ENCODE data around the gene FSTL4.

The FSTL4 gene

DNA sequence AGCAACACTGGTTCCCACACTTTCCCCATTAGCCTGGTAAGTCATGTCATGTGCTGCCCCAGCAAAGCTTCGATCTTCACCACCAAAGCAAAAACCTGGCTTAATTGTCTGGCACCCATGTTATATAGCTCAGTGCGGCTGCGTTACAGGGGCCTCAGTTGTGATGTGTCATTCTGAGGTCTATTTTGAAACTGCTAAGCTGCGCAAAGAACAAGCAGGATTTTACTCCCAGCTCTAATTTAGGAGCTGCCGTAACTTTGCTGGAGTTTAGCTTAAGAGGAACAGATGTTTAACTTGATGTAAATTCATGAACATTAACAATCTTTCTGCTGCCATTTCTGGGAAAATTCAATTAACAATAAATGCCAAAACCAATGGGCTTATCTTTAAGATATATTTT, 286.5 kb downstream of the FSTL4 start:
- ATAC-seq = no peak
- no peak for TF ChIP-seq ZC3H10 (CRISPR knock-in tag; IDR thresholded peaks at IDR 0.05)
- no peak for TF ChIP-seq GLIS3 (CRISPR knock-in tag; IDR thresholded peaks at IDR 0.05)
- no peak for TF ChIP-seq ARNTL (CRISPR knock-in tag; IDR thresholded peaks at IDR 0.05; ENCODE audit: borderline replicate concordance, low read depth)
- TF ChIP-seq, protein P1, sequence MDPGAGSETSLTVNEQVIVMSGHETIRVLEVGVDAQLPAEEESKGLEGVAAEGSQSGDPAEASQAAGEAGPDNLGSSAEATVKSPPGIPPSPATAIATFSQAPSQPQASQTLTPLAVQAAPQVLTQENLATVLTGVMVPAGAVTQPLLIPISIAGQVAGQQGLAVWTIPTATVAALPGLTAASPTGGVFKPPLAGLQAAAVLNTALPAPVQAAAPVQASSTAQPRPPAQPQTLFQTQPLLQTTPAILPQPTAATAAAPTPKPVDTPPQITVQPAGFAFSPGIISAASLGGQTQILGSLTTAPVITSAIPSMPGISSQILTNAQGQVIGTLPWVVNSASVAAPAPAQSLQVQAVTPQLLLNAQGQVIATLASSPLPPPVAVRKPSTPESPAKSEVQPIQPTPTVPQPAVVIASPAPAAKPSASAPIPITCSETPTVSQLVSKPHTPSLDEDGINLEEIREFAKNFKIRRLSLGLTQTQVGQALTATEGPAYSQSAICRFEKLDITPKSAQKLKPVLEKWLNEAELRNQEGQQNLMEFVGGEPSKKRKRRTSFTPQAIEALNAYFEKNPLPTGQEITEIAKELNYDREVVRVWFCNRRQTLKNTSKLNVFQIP (CRISPR knock-in tag; IDR thresholded peaks at IDR 0.05; ENCODE audit: borderline replicate concordance, low read depth) = no peak
- no peak for TF ChIP-seq ZFP30 (CRISPR knock-in tag; IDR thresholded peaks at IDR 0.05)
- no peak for TF ChIP-seq CSDC2 (CRISPR knock-in tag; IDR thresholded peaks at IDR 0.05)
- TF ChIP-seq ZNF565 (CRISPR knock-in tag; conservative IDR thresholded peaks at IDR 0.05; ENCODE audit: low read depth) = no peak
- TF ChIP-seq TCF4 (CRISPR knock-in tag; IDR thresholded peaks at IDR 0.05; ENCODE audit: borderline replicate concordance) = no peak
- no peak for TF ChIP-seq TOX (CRISPR knock-in tag; IDR thresholded peaks at IDR 0.05; ENCODE audit: borderline replicate concordance)
- TF ChIP-seq, protein P2, sequence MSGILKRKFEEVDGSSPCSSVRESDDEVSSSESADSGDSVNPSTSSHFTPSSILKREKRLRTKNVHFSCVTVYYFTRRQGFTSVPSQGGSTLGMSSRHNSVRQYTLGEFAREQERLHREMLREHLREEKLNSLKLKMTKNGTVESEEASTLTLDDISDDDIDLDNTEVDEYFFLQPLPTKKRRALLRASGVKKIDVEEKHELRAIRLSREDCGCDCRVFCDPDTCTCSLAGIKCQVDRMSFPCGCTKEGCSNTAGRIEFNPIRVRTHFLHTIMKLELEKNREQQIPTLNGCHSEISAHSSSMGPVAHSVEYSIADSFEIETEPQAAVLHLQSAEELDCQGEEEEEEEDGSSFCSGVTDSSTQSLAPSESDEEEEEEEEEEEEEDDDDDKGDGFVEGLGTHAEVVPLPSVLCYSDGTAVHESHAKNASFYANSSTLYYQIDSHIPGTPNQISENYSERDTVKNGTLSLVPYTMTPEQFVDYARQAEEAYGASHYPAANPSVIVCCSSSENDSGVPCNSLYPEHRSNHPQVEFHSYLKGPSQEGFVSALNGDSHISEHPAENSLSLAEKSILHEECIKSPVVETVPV (CRISPR knock-in tag; IDR thresholded peaks at IDR 0.05) = no peak
- no peak for TF ChIP-seq ZFP3 (CRISPR knock-in tag; IDR thresholded peaks at IDR 0.05)

GRCh38 chr5:133324926-133325325, 287.4 kb downstream of the FSTL4 start:
- TF ChIP-seq PPARA (CRISPR knock-in tag; IDR thresholded peaks at IDR 0.05; ENCODE audit: borderline replicate concordance) (no peak), SNAI2 (CRISPR knock-in tag; IDR thresholded peaks at IDR 0.05) (no peak), BACH2 (CRISPR knock-in tag; IDR thresholded peaks at IDR 0.05; ENCODE audit: borderline replicate concordance) (no peak), ZNF8 (CRISPR knock-in tag; IDR thresholded peaks at IDR 0.05) (no peak), TCF4 (CRISPR knock-in tag; IDR thresholded peaks at IDR 0.05; ENCODE audit: borderline replicate concordance) (no peak), CSDC2 (CRISPR knock-in tag; IDR thresholded peaks at IDR 0.05) (no peak), PATZ1 (CRISPR knock-in tag; IDR thresholded peaks at IDR 0.05; ENCODE audit: borderline replicate concordance) (no peak), ZNF565 (CRISPR knock-in tag; conservative IDR thresholded peaks at IDR 0.05; ENCODE audit: low read depth) (no peak), RARB (CRISPR knock-in tag; IDR thresholded peaks at IDR 0.05) (no peak), ZNF70 (CRISPR knock-in tag; IDR thresholded peaks at IDR 0.05) (no peak)
- TF ChIP-seq, protein P1 (CRISPR knock-in tag; IDR thresholded peaks at IDR 0.05; ENCODE audit: borderline replicate concordance, low read depth) = no peak
- TF ChIP-seq, protein P3, sequence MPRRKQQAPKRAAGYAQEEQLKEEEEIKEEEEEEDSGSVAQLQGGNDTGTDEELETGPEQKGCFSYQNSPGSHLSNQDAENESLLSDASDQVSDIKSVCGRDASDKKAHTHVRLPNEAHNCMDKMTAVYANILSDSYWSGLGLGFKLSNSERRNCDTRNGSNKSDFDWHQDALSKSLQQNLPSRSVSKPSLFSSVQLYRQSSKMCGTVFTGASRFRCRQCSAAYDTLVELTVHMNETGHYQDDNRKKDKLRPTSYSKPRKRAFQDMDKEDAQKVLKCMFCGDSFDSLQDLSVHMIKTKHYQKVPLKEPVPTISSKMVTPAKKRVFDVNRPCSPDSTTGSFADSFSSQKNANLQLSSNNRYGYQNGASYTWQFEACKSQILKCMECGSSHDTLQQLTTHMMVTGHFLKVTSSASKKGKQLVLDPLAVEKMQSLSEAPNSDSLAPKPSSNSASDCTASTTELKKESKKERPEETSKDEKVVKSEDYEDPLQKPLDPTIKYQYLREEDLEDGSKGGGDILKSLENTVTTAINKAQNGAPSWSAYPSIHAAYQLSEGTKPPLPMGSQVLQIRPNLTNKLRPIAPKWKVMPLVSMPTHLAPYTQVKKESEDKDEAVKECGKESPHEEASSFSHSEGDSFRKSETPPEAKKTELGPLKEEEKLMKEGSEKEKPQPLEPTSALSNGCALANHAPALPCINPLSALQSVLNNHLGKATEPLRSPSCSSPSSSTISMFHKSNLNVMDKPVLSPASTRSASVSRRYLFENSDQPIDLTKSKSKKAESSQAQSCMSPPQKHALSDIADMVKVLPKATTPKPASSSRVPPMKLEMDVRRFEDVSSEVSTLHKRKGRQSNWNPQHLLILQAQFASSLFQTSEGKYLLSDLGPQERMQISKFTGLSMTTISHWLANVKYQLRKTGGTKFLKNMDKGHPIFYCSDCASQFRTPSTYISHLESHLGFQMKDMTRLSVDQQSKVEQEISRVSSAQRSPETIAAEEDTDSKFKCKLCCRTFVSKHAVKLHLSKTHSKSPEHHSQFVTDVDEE (CRISPR knock-in tag; IDR thresholded peaks at IDR 0.05) = no peak
- no peak for ATAC-seq

DNA sequence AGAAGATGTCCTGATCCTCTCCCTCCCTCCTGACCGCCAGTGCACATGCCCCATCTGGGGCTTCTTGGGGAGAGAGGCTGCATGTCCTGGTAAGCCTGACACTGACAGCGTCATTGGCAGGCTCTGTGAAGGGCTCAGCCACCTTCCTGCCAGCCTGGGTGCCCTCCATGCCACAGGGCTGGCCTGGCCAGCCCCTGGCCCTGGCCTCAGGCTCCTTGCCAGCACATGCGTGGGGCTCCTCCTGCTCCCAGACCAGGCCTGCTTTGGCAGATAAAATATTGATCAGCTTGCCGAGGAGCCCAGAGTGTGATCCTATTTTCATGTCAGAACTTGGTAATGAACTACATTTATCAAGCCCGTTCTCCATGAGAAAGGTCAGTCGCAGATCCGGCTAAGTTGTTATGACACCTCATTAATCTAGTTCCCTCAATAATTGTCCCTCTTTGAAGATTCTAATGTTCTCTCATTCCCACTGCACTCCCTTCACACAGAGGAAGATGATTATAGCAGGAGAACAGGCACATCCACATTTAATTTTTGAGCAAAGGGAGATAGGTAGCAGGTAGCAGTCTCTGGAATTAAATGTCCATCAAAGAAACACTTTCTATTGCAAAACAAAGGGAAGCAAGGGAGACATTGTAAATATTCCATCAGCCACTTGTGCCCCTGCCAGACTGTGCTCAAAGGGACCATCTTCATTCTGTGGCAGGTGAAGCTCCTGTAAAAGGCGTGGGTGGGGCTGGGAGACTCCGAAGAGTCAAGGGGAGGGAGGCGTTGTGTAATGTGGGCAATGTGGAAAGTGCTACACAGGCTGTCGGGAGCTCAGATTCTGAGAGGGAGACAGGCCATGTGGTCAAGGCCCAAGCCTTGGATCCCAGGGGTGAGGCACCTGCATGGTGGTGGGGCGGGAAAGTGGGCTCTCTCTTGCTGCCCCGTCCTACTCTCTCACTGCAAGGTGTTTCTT, 288.6 kb downstream of the FSTL4 start:
- TF ChIP-seq RARB (CRISPR knock-in tag; IDR thresholded peaks at IDR 0.05) (no peak), PPARA (CRISPR knock-in tag; IDR thresholded peaks at IDR 0.05; ENCODE audit: borderline replicate concordance) (no peak), PATZ1 (CRISPR knock-in tag; IDR thresholded peaks at IDR 0.05; ENCODE audit: borderline replicate concordance) (no peak)
- no peak for ATAC-seq
